PC-9 (cell line): ENCODE data around the gene KCNH1.

Source experiments
- EZH2 ChIP-seq: fragments of 200-600 bp; sonication (generic); IDR thresholded peaks from 2 replicates; pipeline ENCODE4 v1.8.0; 2017; ENCODE audit warnings: antibody characterized with exemption, low read depth
- TF ChIP-seq, protein P1 (sequence below): fragments of 200-600 bp; sonication (generic); conservative IDR thresholded peaks from 2 replicates; pipeline ENCODE4 v1.6.1; 2017; ENCODE audit warnings: mixed run types, antibody characterized with exemption, mild to moderate bottlenecking, moderate library complexity

DNA sequence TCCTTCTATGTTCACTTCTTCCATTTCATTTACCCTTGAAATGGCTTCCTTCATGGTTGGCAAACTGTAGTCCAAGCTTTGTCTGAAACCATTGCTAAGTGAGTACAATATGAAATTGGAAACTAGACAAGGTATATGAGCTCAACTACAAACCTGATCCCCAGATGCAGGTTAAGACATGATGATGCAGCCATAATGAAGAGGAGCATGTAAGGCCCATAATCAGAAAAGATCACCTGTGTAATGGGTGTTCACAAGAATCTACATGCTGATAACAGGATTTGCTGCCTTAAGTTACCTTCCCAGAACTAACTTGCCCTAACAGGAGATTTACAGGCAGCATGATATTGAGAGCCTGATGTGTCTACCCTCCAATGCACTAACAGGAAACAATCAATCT lies 153.9 kb downstream of the KCNH1 start:
- no peak for TF ChIP-seq EZH2
- TF ChIP-seq, protein P1, sequence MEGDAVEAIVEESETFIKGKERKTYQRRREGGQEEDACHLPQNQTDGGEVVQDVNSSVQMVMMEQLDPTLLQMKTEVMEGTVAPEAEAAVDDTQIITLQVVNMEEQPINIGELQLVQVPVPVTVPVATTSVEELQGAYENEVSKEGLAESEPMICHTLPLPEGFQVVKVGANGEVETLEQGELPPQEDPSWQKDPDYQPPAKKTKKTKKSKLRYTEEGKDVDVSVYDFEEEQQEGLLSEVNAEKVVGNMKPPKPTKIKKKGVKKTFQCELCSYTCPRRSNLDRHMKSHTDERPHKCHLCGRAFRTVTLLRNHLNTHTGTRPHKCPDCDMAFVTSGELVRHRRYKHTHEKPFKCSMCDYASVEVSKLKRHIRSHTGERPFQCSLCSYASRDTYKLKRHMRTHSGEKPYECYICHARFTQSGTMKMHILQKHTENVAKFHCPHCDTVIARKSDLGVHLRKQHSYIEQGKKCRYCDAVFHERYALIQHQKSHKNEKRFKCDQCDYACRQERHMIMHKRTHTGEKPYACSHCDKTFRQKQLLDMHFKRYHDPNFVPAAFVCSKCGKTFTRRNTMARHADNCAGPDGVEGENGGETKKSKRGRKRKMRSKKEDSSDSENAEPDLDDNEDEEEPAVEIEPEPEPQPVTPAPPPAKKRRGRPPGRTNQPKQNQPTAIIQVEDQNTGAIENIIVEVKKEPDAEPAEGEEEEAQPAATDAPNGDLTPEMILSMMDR, result no peak
